Epidermal melanocyte (primary cell): Measurements from ENCODE around the gene HSPB6.

Experiments
- DNase-seq: peaks from one replicate; pipeline ENCODE4 v3.0.0; 2011; ENCODE audit warnings: low spot score; ENCODE audit not compliant: insufficient read length

The HSPB6 gene

GRCh38 chr19:35746531-35746930 is 10.3 kb downstream of the HSPB6 start:
- no peak for DNase-seq

DNA sequence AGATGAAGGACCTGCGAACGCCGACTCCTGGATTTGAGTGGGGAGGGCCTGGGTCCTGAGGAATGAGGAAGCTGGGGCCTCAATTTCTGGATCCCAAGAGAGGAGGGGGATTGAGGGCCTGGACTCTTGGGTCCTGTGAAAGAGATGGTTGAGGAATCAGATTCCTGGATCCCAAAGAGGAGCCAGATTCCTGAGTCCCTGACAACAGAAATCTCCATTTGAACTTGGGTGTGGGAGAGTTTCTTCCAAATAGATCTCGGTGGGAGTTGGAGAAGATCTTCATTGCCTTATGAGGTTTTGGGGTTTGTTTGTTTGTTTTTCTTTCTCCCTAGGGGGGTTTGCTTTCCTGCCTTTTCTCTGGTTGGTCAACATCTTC is 10.8 kb downstream of the HSPB6 start:
- no peak for DNase-seq

DNA sequence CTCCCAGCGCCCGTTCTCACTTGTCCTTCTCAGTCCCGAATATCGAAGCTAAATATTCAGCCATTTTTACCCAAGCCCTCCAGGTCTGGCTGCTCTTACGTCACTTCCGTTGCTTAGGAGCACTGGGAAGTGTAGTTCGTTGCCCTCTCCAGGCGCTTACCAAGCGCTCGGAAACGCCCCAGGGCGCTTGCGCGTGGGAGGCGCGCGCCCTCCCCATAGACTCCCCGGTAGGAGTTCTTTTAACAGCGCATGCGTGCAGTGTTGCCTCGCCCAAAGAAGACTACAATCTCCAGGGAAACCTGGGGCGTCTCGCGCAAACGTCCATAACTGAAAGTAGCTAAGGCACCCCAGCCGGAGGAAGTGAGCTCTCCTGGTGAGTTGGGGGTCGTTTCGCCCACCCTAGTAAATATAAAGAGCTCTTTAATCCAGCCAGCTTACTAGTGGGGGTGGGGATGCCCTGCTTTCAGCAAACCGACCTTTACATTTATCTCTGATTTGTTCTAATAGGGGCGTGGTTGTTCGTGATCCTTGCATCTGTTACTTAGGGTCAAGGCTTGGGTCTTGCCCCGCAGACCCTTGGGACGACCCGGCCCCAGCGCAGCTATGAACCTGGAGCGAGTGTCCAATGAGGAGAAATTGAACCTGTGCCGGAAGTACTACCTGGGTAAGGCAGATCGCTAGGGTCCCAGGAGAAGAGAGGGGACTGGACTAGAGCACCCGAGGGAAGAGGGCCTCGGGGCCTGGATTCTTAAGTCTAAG is 11.3 kb downstream of the HSPB6 start, which contains the start of the genes PSENEN and U2AF1L4:
Gene PSENEN (plus strand): TSS at position 324 of the 759 bp plus-strand sequence. CDS start 280 bp downstream, at position 604.
Gene U2AF1L4 (minus strand): TSS at position 91 of the 759 bp plus-strand sequence. CDS start 27 bp downstream, at position 64.
- DNase-seq = peak; percentile 74

DNA sequence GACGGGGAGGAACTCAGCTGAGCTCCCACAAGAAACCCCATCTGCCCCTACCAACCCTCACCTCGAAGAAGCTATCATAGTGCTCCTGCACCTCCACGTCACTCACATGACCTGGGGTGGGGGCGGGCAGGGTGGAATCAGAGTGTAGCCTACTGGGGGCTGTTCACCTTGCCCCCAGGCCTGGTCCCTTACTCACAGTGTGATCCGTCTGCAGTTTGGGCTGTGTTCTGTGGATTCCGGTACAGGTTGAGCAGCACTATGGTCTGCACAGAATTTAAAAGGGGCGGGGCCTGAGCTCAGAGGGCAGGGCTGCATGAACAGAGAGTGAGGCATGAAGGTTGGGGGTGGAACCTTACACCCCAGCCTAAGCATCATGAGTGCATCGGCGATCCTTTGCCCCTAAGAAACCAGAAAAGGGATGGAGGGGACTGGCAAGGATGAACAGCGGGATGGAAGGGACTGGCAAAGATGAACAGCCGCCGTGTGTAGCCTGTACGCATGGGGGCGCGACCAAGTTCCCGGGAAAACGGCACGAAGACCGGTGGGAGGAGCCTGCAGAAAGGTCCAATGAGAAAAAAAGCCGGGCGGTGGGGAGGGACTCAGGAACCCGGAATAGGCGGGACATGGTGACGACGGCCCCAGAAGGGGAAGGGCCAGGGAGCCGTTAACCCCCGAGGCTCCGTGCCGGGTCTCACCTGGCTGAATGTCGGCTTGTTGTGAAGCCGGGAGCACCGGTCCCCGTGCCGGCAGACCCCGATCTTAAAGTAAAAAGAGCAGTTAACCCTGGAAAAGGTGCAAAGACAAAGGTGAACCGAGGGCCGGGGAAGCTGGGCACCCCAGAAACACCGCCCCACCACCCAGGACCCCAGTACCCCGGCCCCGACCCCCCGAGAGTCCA is 12.2 kb downstream of the HSPB6 start:
- peak; percentile 69 for DNase-seq

GRCh38 chr19:35743640-35744429 is 13.0 kb downstream of the HSPB6 start:
- no peak for DNase-seq

- no peak for DNase-seq
These were observed 14.6 kb downstream of the HSPB6 start, which contains the start of gene IGFLR1 for GRCh38 chr19:35742121-35742724. Gene IGFLR1 (minus strand): TSS chr19:35742452. CDS start chr19:35741180, 1,272 bp downstream.

- no peak for DNase-seq
These were observed 15.7 kb downstream of the HSPB6 start for GRCh38 chr19:35741203-35741515.

DNA sequence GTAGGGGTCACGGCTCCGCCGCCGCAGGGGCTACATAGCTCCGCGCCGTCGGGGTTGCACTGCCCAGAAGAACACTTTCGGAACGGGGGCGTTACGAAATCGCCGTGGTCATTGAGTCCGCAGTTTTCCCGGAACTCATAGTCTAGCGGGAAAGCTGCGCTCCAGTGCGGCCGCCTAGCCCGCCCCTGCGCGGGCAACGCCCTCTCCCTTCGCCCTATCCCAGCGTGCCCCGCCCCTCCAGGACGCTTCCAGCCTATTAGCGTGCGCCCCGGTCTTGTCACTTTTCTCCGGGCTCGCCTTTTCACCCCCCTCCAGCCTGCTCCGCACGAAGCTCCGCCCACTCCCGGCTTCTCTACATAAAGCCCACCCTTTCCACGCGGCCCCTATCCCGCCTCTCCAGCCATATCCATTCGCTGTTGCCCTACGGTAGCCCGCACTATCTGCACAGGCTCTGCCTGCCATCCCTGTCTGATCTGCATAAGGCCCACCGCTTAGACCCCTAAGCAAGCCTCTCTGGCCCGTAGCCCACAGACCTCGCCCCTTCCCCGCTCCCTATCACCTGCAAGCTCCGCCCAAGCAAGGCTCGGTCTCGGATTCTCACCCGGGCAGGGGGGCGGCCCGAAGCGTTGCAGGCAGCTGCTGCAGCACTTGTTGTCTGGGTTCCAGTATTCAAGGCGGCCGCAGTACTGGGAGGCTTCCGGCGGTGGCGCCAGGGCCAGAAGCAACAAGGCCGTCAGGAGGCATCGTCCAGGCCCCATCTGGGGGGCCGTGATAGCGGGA is 16.2 kb downstream of the HSPB6 start:
- peak; percentile 100 for DNase-seq

DNA sequence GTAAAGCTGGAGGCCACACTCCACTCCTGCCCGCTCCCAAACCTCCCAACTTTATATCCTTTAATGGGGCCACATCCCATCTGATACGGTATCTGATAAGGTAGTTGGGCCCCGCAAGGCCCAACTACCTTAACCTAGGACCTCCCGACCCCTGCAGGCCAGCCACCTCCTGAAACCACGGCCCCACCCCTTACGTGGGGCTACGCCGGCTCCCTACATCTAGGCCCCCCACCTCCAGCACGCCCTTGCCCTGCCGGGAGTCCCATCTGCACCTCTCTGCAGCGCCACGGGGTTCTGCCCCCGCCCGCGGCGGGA is 16.8 kb downstream of the HSPB6 start:
- DNase-seq = no peak

DNA sequence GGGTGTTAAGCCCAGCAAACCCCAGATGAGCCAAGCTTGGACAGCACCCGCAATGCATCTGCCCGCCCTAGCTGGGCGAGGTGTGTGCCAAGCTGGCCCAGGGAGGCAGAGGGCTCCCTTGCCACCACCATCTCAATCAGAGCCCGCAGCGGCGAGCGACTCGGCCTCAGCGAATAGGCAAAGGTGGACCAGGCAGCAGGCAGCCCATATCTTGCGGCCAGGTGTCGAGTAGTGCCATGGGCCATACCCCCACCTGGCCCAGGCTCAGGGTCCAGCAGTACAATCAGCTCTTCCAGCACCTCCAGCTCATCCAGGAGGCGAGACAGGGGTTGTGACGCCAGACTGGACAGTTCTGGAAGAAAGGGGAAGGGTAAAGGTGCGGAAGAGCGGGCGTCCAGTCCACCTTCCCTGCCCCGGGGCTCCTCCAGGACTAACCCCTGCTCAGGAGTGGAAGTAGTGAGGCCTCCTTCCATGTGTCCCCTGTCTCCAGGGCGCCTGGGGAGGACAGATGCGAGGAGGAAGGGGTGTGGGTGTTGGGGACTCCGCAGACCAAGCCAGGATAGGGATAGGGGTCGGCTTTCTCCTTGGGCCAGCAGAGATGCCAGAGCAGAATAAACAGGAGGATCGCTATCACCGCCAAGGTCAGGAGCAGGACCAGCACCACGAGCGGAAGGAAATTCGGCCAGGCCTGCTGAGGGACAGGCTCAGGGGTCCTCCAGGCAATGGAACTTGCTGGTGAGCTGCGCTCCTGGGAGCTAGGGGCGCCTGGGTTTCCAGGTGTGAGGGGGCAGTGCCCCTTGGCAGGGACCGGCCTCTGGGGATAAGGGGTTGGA is 17.3 kb downstream of the HSPB6 start:
- no peak for DNase-seq

- DNase-seq = no peak
These were observed 18.0 kb downstream of the HSPB6 start for GRCh38 chr19:35738887-35739229.

DNA sequence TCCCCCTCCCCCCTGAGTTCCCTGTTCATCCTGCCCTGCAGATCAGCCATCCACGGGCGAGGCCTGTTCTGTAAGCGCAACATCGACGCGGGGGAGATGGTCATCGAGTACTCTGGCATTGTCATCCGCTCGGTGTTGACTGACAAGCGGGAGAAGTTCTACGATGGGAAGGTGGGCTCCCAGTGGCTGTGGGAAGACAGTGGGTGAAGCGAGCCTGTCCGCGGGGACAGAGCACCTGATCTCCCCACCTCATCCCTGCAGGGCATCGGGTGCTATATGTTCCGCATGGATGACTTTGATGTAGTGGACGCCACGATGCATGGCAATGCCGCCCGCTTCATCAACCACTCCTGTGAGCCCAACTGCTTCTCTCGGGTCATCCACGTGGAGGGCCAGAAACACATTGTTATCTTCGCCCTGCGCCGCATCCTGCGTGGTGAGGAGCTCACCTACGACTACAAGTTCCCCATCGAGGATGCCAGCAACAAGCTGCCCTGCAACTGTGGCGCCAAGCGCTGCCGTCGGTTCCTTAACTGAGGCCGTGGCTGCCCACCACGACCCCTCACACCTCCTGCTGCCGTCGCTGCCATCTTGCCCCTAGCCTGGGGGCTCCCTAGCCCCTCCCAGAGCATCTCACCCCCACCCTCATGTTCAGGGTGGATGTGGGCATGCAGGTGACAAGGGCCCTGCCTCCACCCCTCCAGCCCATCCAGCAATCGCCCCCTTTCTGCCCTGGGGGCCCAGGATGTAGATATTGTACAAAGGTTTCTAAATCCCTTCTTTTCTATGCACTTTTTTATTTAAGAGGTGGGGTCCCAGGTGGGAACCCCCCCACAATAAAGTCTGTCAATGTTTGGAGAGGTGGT is 18.6 kb downstream of the HSPB6 start:
- DNase-seq = no peak

DNA sequence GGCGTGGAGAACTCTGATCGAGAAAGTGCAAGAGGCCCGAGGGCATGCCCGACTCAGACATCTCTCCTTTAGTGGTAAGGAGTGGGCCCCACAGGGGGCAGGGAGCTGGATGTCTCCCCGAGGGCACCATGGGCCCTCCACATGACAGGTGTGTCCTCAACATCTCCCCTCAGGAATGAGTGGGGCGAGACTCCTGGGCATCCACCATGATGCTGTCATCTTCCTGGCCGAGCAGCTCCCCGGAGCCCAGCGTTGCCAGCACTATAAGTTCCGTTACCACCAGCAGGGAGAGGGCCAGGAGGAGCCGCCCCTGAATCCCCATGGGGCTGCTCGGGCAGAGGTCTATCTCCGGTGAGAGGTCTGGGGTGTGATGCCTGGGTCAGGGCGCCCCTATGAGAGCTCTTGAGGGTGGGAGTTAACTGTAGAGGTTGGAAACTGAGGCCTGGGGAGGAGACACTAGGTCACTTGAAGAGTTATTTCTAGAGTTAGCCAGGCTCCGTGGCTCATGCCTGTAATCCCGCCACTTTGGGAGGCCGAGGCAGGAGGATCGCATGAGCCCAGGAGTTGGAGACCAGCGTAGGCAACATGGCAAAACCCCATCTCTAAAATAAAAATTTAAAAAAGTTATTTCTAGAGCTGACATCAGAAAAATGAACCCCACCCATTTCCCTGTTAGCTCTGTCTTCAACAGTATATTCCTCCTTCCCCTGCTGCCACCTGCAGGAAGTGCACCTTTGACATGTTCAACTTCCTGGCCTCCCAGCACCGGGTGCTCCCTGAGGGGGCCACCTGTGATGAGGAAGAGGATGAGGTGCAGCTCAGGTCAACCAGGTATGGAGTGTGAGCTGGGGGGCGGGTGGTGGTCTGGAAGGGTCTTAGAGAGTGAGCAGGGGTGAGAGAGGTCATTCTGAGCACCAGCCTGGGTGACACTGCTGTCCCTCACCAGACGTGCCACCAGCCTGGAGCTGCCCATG is 19.6 kb downstream of the HSPB6 start:
- DNase-seq = no peak

DNA sequence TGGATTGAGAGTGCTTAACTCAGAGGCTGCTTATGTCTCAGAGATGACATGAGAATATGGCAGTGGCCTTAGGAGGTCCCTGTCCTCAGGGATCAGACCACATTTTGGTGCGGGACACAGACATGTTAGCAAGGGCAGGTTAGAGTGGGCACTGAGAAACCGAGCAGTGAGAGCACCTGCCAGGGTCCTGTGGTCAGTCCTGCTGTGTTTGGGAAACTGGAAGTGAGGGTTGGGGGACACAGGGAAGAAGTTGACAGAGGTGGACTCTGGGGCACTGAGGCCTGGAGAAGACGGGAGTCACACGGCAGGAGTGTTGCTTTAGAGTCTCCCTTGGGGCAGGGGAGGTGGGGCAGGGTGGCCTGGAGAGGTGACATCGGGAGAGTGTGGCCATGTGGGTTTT is 21.9 kb downstream of the HSPB6 start:
- no peak for DNase-seq

DNA sequence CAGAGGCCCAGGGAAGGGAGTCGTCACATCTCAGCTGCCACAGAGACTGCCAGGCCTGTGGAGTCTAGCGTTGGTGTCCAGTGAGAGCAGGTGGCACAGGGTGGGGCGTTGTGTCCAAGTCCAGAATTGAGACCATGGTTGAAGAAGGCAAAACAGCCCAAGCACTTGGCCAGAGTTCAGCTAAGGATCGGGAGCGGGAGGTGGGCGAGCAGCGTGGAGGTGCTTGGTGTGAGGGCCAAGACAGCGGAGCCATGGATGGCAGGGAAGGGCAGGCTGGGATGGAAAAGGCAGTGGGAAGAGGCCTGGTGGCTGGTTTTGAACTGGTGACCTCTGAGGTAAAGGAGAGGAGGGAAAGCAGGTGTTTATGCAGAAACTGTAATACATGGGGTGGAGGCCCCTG is 22.6 kb downstream of the HSPB6 start:
- no peak for DNase-seq

DNA sequence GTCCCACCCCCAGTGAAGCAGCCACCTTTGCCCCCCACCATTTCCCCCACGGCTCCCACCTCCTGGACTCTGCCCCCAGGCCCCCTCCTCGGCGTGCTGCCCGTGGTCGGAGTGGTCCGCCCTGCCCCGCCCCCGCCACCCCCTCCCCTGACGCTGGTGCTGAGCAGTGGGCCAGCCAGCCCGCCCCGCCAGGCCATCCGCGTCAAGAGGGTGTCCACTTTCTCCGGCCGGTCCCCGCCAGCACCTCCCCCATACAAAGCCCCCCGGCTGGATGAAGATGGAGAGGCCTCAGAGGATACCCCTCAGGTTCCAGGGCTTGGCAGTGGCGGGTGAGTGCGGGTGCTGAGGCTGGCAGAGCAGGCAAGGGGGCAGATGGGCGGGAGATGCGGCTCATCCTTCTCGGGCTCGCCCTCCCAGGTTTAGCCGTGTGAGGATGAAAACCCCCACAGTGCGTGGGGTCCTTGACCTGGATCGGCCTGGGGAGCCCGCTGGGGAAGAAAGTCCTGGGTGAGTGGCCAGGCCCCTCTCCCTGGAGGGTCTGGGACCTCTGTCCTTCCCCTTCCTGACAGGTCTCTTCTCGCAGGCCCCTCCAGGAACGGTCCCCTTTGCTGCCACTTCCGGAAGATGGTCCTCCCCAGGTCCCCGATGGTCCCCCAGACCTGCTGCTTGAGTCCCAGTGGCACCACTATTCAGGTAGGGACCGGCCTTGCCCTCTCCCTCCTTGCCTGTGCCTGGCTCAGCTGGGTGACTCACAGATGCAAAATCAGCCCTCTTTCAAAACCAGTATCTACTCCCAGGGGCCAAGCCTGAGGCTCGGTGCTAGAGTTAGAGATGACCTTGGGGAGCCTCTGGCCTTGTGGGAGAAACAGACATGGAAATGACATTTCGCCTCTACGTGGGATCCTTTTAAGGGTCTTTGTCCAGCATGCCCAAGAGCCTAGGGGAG is 23.4 kb downstream of the HSPB6 start:
- no peak for DNase-seq
